H1 (cell line): Measurements from ENCODE around the gene RCC1. TPM values are rescaled to one million over a fixed set of nuclear protein-coding genes. Genes with fewer than 3 reads are reported as not detected.

Experiments
- ASH2L ChIP-seq: fragments of 200-600, 300-600 bp; sonication (generic); IDR thresholded peaks from one replicate; pipeline ENCODE4 v1.7.1; 2017; ENCODE audit warnings: low read length
- BRCA1 ChIP-seq: IDR thresholded peaks from 2 replicates; pipeline ENCODE4 v1.6.1; 2012; ENCODE audit warnings: low read depth, low read length, improper control_type of control experiment
- CEBPB ChIP-seq: IDR thresholded peaks from 2 replicates; pipeline ENCODE4 v1.6.1; 2012; ENCODE audit warnings: low read depth, low read length
- CHD2 ChIP-seq: IDR thresholded peaks from 2 replicates; pipeline ENCODE4 v1.6.1; 2012; ENCODE audit warnings: low read length, improper control_type of control experiment
- EP300 ChIP-seq, 2 experiments: IDR thresholded peaks; 1 replicate in 1 of 2; 2 replicates in 1 of 2; pipeline ENCODE4 v1.6.1; 2011 to 2012; ENCODE audit warnings: low read depth in 2 of 2, low read length in 2 of 2, mild to moderate bottlenecking in 2 of 2, borderline replicate concordance in 1 of 2, inconsistent platforms in 1 of 2, moderate library complexity in 1 of 2
- GABPA ChIP-seq: IDR thresholded peaks from 2 replicates; pipeline ENCODE4 v1.6.1; 2011; ENCODE audit warnings: mild to moderate bottlenecking, low read length, moderate library complexity, borderline replicate concordance; ENCODE audit not compliant: insufficient read depth
- GTF2F1 ChIP-seq: IDR thresholded peaks from 2 replicates; pipeline ENCODE4 v1.6.1; 2012; ENCODE audit warnings: low read depth, low read length, improper control_type of control experiment, borderline replicate concordance
- KDM1A ChIP-seq: fragments of 200-600, 300-600 bp; sonication (generic); IDR thresholded peaks from 2 replicates; pipeline ENCODE4 v1.7.1; 2016; ENCODE audit warnings: mild to moderate bottlenecking, low read length, borderline replicate concordance
- NRF1 ChIP-seq: IDR thresholded peaks from 2 replicates; pipeline ENCODE4 v1.6.1; 2011; ENCODE audit warnings: mild to moderate bottlenecking, low read depth, low read length, improper control_type of control experiment
- PHF8 ChIP-seq: fragments of 200-600 bp; sonication (generic); conservative IDR thresholded peaks from 2 replicates; pipeline ENCODE4 v1.7.1; 2012; ENCODE audit warnings: low read depth, mild to moderate bottlenecking, inconsistent platforms, low read length, moderate library complexity
- POLR2A ChIP-seq, 2 experiments: IDR thresholded peaks; 1 replicate in 1 of 2; 2 replicates in 1 of 2; pipeline ENCODE4 v1.6.1; 2011; ENCODE audit warnings: low read depth in 2 of 2, low read length in 2 of 2, mild to moderate bottlenecking in 2 of 2; ENCODE audit errors: control extremely low read depth in 1 of 2
- POU5F1 ChIP-seq: IDR thresholded peaks from 2 replicates; pipeline ENCODE4 v1.6.1; 2011; ENCODE audit warnings: low read depth, mild to moderate bottlenecking, low read length, moderate library complexity
- RBBP5 ChIP-seq: IDR thresholded peaks from 2 replicates; pipeline ENCODE4 v1.7.1; 2012; ENCODE audit warnings: low read depth, mild to moderate bottlenecking, inconsistent platforms, low read length, moderate library complexity, borderline replicate concordance
- SIN3A ChIP-seq, 2 experiments: IDR thresholded peaks in 1 of 2; conservative IDR thresholded peaks in 1 of 2; 2 replicates each; pipeline ENCODE4 v1.6.1; 2011 to 2012; ENCODE audit warnings: low read length in 2 of 2, improper control_type of control experiment in 1 of 2, low read depth in 1 of 2, mild to moderate bottlenecking in 1 of 2
- SP1 ChIP-seq: IDR thresholded peaks from 2 replicates; pipeline ENCODE4 v1.6.1; 2011; ENCODE audit warnings: low read depth, low read length
- TAF1 ChIP-seq: IDR thresholded peaks from 2 replicates; pipeline ENCODE4 v1.6.1; 2011; ENCODE audit warnings: mild to moderate bottlenecking, low read depth, low read length
- TBP ChIP-seq: IDR thresholded peaks from 2 replicates; pipeline ENCODE4 v1.6.1; 2011; ENCODE audit warnings: low read depth, low read length, improper control_type of control experiment
- TEAD4 ChIP-seq: IDR thresholded peaks from 2 replicates; pipeline ENCODE4 v1.6.1; 2012; ENCODE audit warnings: low read depth, low read length, inconsistent platforms, mixed read lengths
- YY1 ChIP-seq: IDR thresholded peaks from 2 replicates; pipeline ENCODE4 v1.6.1; 2011; ENCODE audit warnings: low read depth, mild to moderate bottlenecking, low read length
- polyA plus RNA-seq, 7 experiments: library from polyadenylated mRNA; depleted of rRNA in 3 of 7; stranded (reverse) in 5 of 7; unstranded in 2 of 7; fragments of >200 nt in 5 of 7; fragments of 200-250 nt in 2 of 7; gene quantifications; 1 replicate in 5 of 7; 2 replicates in 1 of 7; 4 replicates in 1 of 7; pipeline versions ENCODE4 v1.2.1 to v1.2.3, GENCODE V29; 2011 to 2013; ENCODE audit warnings: missing spikeins in 2 of 7, mixed read lengths in 2 of 7
- total RNA-seq: library from RNA; stranded (reverse); fragmentation: NEBNext Ultra II Directional; extraction: Animal tissue kit (Norgen Biotek cat#: 25700); gene quantifications from 2 replicates; pipeline ENCODE4 v1.2.1, GENCODE V29; 2021
- TF ChIP-seq, protein P1 (sequence below): IDR thresholded peaks from 2 replicates; pipeline ENCODE4 v1.6.1; 2011; ENCODE audit warnings: low read depth, mild to moderate bottlenecking, low read length; ENCODE audit not compliant: insufficient read depth
- TF ChIP-seq, protein P2 (sequence below): IDR thresholded peaks from 2 replicates; pipeline ENCODE4 v1.6.1; 2012; ENCODE audit warnings: low read length, inconsistent platforms
- TF ChIP-seq, protein P3 (sequence below): IDR thresholded peaks from 2 replicates; pipeline ENCODE4 v1.6.1; 2012; ENCODE audit warnings: inconsistent platforms

RCC1 gene
- total and polyA plus RNA-seq, 2 of the 8 experiments (the other 6 are each of a cell fraction or from before 2014, with no cell fraction given) = 48.5 to 98.4 TPM

DNA sequence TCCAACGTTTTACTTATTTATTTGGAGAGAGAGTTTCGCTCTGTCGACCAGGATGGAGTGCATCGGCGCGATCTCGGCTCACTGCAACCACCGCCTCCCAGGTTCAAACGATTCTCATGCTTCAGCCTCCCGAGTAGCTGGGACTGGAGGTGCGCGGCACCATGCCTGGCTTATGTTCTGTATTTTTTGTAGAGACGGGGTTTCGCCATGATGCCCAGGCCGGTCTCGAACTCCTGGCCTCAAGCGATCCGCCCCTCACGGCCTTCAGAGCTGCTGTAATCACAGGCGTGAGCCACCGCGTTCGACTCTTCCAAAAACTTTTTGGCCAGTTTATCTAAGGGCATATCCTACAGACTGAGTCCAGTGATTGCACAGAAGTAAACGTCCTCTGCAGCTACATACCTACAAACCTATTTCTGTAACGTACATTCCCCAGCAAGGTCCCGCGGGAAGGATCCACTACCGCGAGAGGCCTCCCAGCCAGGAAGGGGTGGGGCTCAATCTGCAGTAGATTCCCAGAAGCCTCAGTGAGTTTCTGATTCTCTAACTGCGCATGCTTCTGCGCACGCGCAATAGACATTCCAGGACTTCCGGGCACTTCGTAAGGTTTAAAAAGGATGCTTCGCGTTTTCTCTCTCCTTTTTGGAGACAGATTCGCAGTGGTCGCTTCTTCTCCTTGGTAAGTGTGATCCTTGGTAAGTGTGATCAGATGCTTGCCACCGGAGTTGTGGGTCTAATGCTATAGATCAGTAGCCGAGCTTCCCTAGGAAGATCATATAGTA is at the start of gene RCC1 (continued):
- 0 out of 2 replicates have a peak, but pooled peaks have one; percentile 3 for TF ChIP-seq TEAD4
- no peak for TF ChIP-seq GABPA
- TF ChIP-seq POU5F1 = 0 out of 2 replicates have a peak, but pooled peaks have one; percentile 14
- TF ChIP-seq YY1 = 0 out of 2 replicates have a peak, but pooled peaks have one; percentile 15
- TF ChIP-seq, protein P1, sequence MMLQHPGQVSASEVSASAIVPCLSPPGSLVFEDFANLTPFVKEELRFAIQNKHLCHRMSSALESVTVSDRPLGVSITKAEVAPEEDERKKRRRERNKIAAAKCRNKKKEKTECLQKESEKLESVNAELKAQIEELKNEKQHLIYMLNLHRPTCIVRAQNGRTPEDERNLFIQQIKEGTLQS = no peak
- TF ChIP-seq, protein P2, sequence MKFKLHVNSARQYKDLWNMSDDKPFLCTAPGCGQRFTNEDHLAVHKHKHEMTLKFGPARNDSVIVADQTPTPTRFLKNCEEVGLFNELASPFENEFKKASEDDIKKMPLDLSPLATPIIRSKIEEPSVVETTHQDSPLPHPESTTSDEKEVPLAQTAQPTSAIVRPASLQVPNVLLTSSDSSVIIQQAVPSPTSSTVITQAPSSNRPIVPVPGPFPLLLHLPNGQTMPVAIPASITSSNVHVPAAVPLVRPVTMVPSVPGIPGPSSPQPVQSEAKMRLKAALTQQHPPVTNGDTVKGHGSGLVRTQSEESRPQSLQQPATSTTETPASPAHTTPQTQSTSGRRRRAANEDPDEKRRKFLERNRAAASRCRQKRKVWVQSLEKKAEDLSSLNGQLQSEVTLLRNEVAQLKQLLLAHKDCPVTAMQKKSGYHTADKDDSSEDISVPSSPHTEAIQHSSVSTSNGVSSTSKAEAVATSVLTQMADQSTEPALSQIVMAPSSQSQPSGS = peak; percentile 80; the same call in 1 of the 2 replicates
- 0 out of 4 replicates have a peak, but pooled peaks have one; percentile 1 to 21 for TF ChIP-seq SIN3A (conservative IDR thresholded peaks at IDR 0.05 in 1 of 2, IDR thresholded peaks at IDR 0.05 in 1 of 2; ENCODE audit: low read depth in 1 of 2, low read length in 2 of 2)
- no peak for TF ChIP-seq EP300 (IDR thresholded peaks at IDR 0.05; ENCODE audit: borderline replicate concordance in 1 of 2, low read depth in 2 of 2, low read length in 2 of 2)
- TF ChIP-seq NRF1 = peak; percentile 50
- TF ChIP-seq BRCA1 = peak; percentile 96
- TF ChIP-seq TBP = peak; percentile 99
- peak; percentile 99 for TF ChIP-seq GTF2F1
- TF ChIP-seq SP1 = peak; percentile 66; the same call in 1 of the 2 replicates
- TF ChIP-seq PHF8 = peak; percentile 72
- TF ChIP-seq KDM1A = peak; percentile 81; the same call in 1 of the 2 replicates
- TF ChIP-seq RBBP5 = 0 out of 2 replicates have a peak, but pooled peaks have one; percentile 50
- peak; percentile 99 for TF ChIP-seq CHD2
- TF ChIP-seq TAF1 = peak; percentile 99
- TF ChIP-seq POLR2A (IDR thresholded peaks at IDR 0.05; ENCODE audit: control extremely low read depth in 1 of 2, low read depth in 2 of 2, low read length in 2 of 2) = peak; percentile 100
- no peak for TF ChIP-seq CEBPB
- TF ChIP-seq, protein P3, sequence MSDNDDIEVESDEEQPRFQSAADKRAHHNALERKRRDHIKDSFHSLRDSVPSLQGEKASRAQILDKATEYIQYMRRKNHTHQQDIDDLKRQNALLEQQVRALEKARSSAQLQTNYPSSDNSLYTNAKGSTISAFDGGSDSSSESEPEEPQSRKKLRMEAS = no peak; the same call in 1 of the 2 replicates
- TF ChIP-seq ASH2L = peak; percentile 66
